ENCODE measurements around the gene RAD51D.
"Not testable (repeated sequence)": the region's sequence is repeated elsewhere in the genome, so short reads cannot be mapped to it uniquely, and the experiment has no call there.

DNA sequence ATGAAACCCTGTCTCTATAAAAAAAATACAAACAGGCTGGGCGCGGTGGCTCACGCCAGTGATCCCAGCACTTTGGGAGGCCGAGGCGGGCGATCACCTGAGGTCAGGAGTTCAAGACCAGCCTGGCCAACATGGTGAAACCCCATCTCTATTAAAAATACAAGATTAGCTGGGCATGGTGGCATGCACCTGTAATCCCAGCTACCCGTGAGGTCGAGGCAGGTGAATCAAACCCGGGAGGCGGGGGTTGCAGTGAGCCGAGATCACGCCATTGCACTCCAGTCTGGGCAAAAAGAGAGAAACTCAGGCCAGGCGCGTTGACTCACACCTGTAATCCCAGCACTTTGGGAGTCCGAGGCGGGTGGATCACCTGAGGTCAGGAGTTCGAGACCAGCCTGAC is 8.9 kb downstream of the RAD51D start:
- TF ChIP-seq, protein P1, sequence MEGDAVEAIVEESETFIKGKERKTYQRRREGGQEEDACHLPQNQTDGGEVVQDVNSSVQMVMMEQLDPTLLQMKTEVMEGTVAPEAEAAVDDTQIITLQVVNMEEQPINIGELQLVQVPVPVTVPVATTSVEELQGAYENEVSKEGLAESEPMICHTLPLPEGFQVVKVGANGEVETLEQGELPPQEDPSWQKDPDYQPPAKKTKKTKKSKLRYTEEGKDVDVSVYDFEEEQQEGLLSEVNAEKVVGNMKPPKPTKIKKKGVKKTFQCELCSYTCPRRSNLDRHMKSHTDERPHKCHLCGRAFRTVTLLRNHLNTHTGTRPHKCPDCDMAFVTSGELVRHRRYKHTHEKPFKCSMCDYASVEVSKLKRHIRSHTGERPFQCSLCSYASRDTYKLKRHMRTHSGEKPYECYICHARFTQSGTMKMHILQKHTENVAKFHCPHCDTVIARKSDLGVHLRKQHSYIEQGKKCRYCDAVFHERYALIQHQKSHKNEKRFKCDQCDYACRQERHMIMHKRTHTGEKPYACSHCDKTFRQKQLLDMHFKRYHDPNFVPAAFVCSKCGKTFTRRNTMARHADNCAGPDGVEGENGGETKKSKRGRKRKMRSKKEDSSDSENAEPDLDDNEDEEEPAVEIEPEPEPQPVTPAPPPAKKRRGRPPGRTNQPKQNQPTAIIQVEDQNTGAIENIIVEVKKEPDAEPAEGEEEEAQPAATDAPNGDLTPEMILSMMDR (IDR thresholded peaks at IDR 0.05; ENCODE audit: extremely low read depth in 1 of 2, insufficient read depth in 1 of 2, low read depth in 1 of 2, low read length in 2 of 2): not testable (repeated sequence)
- TF ChIP-seq POLR2A (IDR thresholded peaks at IDR 0.05; ENCODE audit: low read depth, low read length); MYC (IDR thresholded peaks at IDR 0.05; ENCODE audit: low read depth, low read length); POLR2AphosphoS5 (IDR thresholded peaks at IDR 0.05; ENCODE audit: insufficient read depth, low read depth, low read length); FOS (IDR thresholded peaks at IDR 0.05; ENCODE audit: borderline replicate concordance, insufficient read depth, low read length): not testable (repeated sequence)
- TF ChIP-seq, protein P2, sequence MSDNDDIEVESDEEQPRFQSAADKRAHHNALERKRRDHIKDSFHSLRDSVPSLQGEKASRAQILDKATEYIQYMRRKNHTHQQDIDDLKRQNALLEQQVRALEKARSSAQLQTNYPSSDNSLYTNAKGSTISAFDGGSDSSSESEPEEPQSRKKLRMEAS (IDR thresholded peaks at IDR 0.05; ENCODE audit: insufficient read depth, insufficient read length): not testable (repeated sequence)

All from endothelial cell of umbilical vein (primary cell).